ENCODE measurements around the gene ASB15. TPM values are rescaled to one million over a fixed set of nuclear protein-coding genes. Genes with fewer than 3 reads are reported as not detected.

ASB15 gene
- total and polyA plus RNA-seq, 8 donors = not detected

DNA sequence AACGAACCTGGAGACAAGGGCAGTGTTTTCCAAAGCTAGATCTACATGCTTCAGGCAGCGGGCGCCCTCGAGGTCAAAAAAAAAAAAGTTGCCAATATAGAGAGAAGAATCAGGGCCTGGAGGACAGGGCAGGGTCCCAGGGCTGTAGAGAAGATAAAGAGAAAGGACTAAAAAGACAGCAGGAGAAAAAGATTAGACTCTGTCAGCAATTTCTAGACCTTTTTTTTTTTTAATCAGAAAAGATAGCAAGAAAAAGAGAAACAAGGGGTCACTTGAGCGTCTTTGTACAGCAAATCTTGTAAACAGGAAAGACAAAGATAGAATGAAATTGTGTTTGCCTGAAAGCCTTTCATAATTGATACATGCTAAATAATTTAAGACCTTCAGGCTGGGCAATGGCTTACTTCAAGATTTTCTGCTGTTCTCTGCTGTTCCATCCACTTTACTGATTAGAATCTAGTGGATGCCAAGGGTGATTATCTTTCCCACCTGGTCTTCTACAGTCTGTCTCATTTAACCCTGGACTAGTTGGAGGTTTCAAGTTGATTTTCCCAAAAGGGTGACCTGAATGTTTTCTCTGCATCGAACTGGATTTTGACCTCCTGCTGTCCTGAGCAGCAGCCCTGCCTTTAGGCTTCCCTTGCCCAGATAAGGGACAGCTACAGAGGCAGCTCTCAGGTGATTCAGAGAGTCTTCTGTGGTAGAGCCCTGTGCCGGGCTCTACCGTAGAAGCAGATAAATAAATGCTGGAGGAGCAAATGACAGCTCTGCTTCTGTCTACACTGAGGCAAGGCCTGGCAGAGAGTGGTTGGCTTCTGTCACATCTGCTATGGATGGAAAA, 59.1 kb downstream of the ASB15 start:
- TF ChIP-seq POLR2A (IDR thresholded peaks at IDR 0.05) (no peak), EP300 (IDR thresholded peaks at IDR 0.05) (no peak), POLR2AphosphoS5 (IDR thresholded peaks at IDR 0.05) (no peak)
- TF ChIP-seq, protein P1, sequence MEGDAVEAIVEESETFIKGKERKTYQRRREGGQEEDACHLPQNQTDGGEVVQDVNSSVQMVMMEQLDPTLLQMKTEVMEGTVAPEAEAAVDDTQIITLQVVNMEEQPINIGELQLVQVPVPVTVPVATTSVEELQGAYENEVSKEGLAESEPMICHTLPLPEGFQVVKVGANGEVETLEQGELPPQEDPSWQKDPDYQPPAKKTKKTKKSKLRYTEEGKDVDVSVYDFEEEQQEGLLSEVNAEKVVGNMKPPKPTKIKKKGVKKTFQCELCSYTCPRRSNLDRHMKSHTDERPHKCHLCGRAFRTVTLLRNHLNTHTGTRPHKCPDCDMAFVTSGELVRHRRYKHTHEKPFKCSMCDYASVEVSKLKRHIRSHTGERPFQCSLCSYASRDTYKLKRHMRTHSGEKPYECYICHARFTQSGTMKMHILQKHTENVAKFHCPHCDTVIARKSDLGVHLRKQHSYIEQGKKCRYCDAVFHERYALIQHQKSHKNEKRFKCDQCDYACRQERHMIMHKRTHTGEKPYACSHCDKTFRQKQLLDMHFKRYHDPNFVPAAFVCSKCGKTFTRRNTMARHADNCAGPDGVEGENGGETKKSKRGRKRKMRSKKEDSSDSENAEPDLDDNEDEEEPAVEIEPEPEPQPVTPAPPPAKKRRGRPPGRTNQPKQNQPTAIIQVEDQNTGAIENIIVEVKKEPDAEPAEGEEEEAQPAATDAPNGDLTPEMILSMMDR (IDR thresholded peaks at IDR 0.05) = no peak
- Histone ChIP-seq H3K27ac (no peak overlapping the region), H3K9me3 (no peaks in the 10 kb centered on the region), H3K27me3 (no peaks in the 10 kb centered on the region), H3K4me1 (no peaks in the 10 kb centered on the region), H3K4me3 (no peak overlapping the region), H3K36me3 (no peaks in the 10 kb centered on the region)
- DNase-seq = no peak
- intact Hi-C loops (cut with DNase I; ENCODE audit: low total_unique reads) = no loop called here
- 46 to 56% (median 53%) methylated on average over 8 of the region's 8 CpGs for WGBS, 5 donors

DNA sequence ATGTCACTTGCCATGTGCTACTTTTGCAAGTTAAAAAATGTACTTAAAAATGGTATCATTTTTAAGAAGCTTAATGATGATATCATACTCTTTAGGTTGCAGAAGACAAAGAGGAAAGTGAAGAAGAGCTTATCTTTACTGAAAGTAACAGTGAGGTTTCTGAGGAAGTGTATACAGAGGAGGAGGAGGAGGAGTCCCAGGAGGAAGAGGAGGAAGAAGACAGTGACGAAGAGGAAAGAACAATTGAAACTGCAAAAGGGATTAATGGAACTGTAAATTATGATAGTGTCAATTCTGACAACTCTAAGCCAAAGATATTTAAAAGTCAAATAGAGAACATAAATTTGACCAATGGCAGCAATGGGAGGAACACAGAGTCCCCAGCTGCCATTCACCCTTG, 60.1 kb downstream of the ASB15 start:
- H3K9me3 ChIP-seq = no peaks in the 10 kb centered on the region
- H3K4me3 ChIP-seq = no peak overlapping the region
- intact Hi-C loops (cut with DNase I; ENCODE audit: low total_unique reads) = no loop called here
- H3K27me3 ChIP-seq = no peaks in the 10 kb centered on the region
- no peak overlapping the region for H3K27ac ChIP-seq
- WGBS, 5 donors = 67 to 81% (median 71%) methylated on average over 1 of the region's 1 CpG
- TF ChIP-seq, protein P1 (IDR thresholded peaks at IDR 0.05) = no peak
- no peak for TF ChIP-seq POLR2A (IDR thresholded peaks at IDR 0.05)
- TF ChIP-seq EP300 (IDR thresholded peaks at IDR 0.05) = no peak
- no peak for TF ChIP-seq POLR2AphosphoS5 (IDR thresholded peaks at IDR 0.05)
- no peaks in the 10 kb centered on the region for H3K36me3 ChIP-seq
- DNase-seq = no peak
- no peaks in the 10 kb centered on the region for H3K4me1 ChIP-seq

DNA sequence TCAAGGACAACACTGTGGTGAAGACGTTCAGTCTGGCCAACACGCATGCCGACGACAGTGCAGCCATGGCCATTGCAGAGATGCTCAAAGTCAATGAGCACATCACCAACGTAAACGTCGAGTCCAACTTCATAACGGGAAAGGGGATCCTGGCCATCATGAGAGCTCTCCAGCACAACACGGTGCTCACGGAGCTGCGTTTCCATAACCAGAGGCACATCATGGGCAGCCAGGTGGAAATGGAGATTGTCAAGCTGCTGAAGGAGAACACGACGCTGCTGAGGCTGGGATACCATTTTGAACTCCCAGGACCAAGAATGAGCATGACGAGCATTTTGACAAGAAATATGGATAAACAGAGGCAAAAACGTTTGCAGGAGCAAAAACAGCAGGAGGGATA, 60.7 kb downstream of the ASB15 start:
- H3K4me1 ChIP-seq = no peaks in the 10 kb centered on the region
- H3K9me3 ChIP-seq = no peaks in the 10 kb centered on the region
- no peaks in the 10 kb centered on the region for H3K36me3 ChIP-seq
- H3K27ac ChIP-seq = no peak overlapping the region
- WGBS, 5 donors = 89 to 94% (median 93%) methylated on average over 15 of the region's 15 CpGs
- TF ChIP-seq POLR2A (IDR thresholded peaks at IDR 0.05) = no peak
- TF ChIP-seq POLR2AphosphoS5 (IDR thresholded peaks at IDR 0.05) = no peak
- TF ChIP-seq, protein P1 (IDR thresholded peaks at IDR 0.05) = no peak
- TF ChIP-seq EP300 (IDR thresholded peaks at IDR 0.05) = no peak
- DNase-seq = no peak
- no peak overlapping the region for H3K4me3 ChIP-seq
- H3K27me3 ChIP-seq = no peaks in the 10 kb centered on the region
- intact Hi-C loops (cut with DNase I; ENCODE audit: low total_unique reads) = no loop called here

DNA sequence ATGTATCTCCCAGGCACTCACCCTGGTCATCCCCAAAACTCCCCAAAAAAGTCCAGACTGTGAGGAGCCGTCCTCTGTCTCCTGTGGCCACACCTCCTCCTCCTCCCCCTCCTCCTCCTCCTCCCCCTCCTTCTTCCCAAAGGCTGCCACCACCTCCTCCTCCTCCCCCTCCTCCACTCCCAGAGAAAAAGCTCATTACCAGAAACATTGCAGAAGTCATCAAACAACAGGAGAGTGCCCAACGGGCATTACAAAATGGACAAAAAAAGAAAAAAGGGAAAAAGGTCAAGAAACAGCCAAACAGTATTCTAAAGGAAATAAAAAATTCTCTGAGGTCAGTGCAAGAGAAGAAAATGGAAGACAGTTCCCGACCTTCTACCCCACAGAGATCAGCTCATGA, 61.1 kb downstream of the ASB15 start:
- Histone ChIP-seq H3K27ac (no peak overlapping the region), H3K27me3 (no peaks in the 10 kb centered on the region), H3K36me3 (no peaks in the 10 kb centered on the region), H3K4me3 (no peak overlapping the region), H3K9me3 (no peaks in the 10 kb centered on the region), H3K4me1 (no peaks in the 10 kb centered on the region)
- intact Hi-C loops (cut with DNase I; ENCODE audit: low total_unique reads) = no loop called here
- TF ChIP-seq, protein P1 (IDR thresholded peaks at IDR 0.05) = no peak
- TF ChIP-seq POLR2A (IDR thresholded peaks at IDR 0.05) = no peak
- TF ChIP-seq EP300 (IDR thresholded peaks at IDR 0.05) = no peak
- no peak for TF ChIP-seq POLR2AphosphoS5 (IDR thresholded peaks at IDR 0.05)
- 56 to 73% (median 60%) methylated on average over 3 of the region's 3 CpGs for WGBS, 5 donors
- DNase-seq = no peak

Measured in stomach (tissue), 9 donors.